Mammary epithelial cell (primary cell): ENCODE results near the gene FOXK1.

Source experiments
- EZH2 ChIP-seq: IDR thresholded peaks from 2 replicates; pipeline ENCODE4 v1.6.1; 2012; ENCODE audit warnings: low read length, inconsistent platforms, borderline replicate concordance
- TF ChIP-seq, protein P1 (sequence below), 2 donors: IDR thresholded peaks in 1 of 2; conservative IDR thresholded peaks in 1 of 2; 2 replicates each; pipeline ENCODE4 v1.5.1; 2011 to 2012; ENCODE audit warnings: inconsistent platforms in 2 of 2, low read length in 2 of 2, mild to moderate bottlenecking in 2 of 2, control low read depth in 1 of 2, low read depth in 1 of 2; ENCODE audit not compliant: insufficient read depth in 1 of 2; ENCODE audit errors: extremely low read depth in 1 of 2

DNA sequence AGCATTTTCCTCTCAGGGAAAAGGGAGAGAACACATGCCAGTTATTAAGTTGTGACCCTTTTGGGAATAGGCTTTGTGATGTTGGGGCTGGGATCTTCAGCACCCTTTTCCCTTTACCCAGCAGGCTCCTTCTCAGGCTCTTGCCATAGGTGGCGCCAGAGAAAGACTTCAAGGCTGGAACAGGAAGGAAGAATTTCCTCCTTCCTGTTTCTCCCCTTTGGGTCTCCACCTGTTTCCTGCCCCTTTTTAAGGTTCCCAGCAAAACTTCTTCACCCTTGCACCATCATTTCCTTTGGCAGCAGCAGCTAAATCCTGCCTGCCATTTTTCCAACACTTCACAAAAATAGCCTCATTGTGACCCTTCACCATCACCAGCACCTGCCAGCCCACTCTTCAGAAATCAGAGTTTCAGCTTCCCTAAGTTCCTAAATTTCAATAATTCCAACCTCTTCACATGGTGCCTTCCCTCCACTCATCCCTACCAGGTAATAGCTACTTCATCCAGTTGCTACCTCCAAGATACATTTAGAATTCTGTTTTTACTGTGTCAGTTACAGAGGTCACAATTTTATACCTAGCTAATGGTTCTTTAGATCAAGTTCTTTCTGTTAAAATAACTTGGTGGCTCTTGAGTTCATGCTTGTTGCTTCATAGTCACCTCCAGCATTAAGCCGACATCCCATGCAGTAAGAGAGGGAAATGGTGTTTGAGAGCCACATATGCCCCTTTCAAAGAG, 22.4 kb upstream of the FOXK1 start:
- TF ChIP-seq, protein P1, sequence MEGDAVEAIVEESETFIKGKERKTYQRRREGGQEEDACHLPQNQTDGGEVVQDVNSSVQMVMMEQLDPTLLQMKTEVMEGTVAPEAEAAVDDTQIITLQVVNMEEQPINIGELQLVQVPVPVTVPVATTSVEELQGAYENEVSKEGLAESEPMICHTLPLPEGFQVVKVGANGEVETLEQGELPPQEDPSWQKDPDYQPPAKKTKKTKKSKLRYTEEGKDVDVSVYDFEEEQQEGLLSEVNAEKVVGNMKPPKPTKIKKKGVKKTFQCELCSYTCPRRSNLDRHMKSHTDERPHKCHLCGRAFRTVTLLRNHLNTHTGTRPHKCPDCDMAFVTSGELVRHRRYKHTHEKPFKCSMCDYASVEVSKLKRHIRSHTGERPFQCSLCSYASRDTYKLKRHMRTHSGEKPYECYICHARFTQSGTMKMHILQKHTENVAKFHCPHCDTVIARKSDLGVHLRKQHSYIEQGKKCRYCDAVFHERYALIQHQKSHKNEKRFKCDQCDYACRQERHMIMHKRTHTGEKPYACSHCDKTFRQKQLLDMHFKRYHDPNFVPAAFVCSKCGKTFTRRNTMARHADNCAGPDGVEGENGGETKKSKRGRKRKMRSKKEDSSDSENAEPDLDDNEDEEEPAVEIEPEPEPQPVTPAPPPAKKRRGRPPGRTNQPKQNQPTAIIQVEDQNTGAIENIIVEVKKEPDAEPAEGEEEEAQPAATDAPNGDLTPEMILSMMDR (conservative IDR thresholded peaks at IDR 0.05 in 1 of 2, IDR thresholded peaks at IDR 0.05 in 1 of 2; ENCODE audit: extremely low read depth in 1 of 2, insufficient read depth in 1 of 2, low read depth in 1 of 2, low read length in 2 of 2), result peak; percentile 9 to 19
- no peak for TF ChIP-seq EZH2
